ENCODE results near the gene IL1R2.

The IL1R2 gene

GRCh38 chr2:101983486-101983885 lies 8.3 kb upstream of the IL1R2 start:
- no peak for TF ChIP-seq POLR2A (IDR thresholded peaks at IDR 0.05; ENCODE audit: low read depth, low read length)
- DNase-seq (ENCODE audit: insufficient read length, low spot score) (no peak), FAIRE-seq (no peak)

- FAIRE-seq (no peak), DNase-seq (ENCODE audit: insufficient read length, low spot score) (no peak)
- no peak for TF ChIP-seq POLR2A (IDR thresholded peaks at IDR 0.05; ENCODE audit: low read depth, low read length)
These were observed 7.8 kb upstream of the IL1R2 start for GRCh38 chr2:101983928-101984327.

- no peak for DNase-seq (ENCODE audit: insufficient read length, low spot score)
- TF ChIP-seq POLR2A (IDR thresholded peaks at IDR 0.05; ENCODE audit: low read depth, low read length): no peak
- FAIRE-seq: no peak
These were observed 7.1 kb upstream of the IL1R2 start for GRCh38 chr2:101984656-101985055.

- FAIRE-seq: no peak
- DNase-seq (ENCODE audit: insufficient read length, low spot score): no peak
- TF ChIP-seq POLR2A (IDR thresholded peaks at IDR 0.05; ENCODE audit: low read depth, low read length): no peak
These were observed 6.5 kb upstream of the IL1R2 start for GRCh38 chr2:101985101-101985792.

- FAIRE-seq: no peak
- no peak for TF ChIP-seq POLR2A (IDR thresholded peaks at IDR 0.05; ENCODE audit: low read depth, low read length)
- no peak for DNase-seq (ENCODE audit: insufficient read length, low spot score)
These were observed 6.0 kb upstream of the IL1R2 start for GRCh38 chr2:101985793-101986164.

- FAIRE-seq (no peak), DNase-seq (ENCODE audit: insufficient read length, low spot score) (no peak)
- no peak for TF ChIP-seq POLR2A (IDR thresholded peaks at IDR 0.05; ENCODE audit: low read depth, low read length)
These were observed 5.4 kb upstream of the IL1R2 start for GRCh38 chr2:101986376-101986775.

GRCh38 chr2:101986804-101987740 lies 4.7 kb upstream of the IL1R2 start:
- DNase-seq (ENCODE audit: insufficient read length, low spot score) (no peak), FAIRE-seq (no peak)
- TF ChIP-seq POLR2A (IDR thresholded peaks at IDR 0.05; ENCODE audit: low read depth, low read length): no peak

GRCh38 chr2:101987832-101988231 lies 3.9 kb upstream of the IL1R2 start:
- TF ChIP-seq POLR2A (IDR thresholded peaks at IDR 0.05; ENCODE audit: low read depth, low read length): no peak
- DNase-seq (ENCODE audit: insufficient read length, low spot score): no peak
- no peak for FAIRE-seq

- FAIRE-seq (no peak), DNase-seq (ENCODE audit: insufficient read length, low spot score) (no peak)
- no peak for TF ChIP-seq POLR2A (IDR thresholded peaks at IDR 0.05; ENCODE audit: low read depth, low read length)
These were observed 3.2 kb upstream of the IL1R2 start for GRCh38 chr2:101988541-101988940.

GRCh38 chr2:101989740-101990460 lies 1.9 kb upstream of the IL1R2 start:
- DNase-seq (ENCODE audit: insufficient read length, low spot score) (no peak), FAIRE-seq (no peak)
- no peak for TF ChIP-seq POLR2A (IDR thresholded peaks at IDR 0.05; ENCODE audit: low read depth, low read length)

- no peak for TF ChIP-seq POLR2A (IDR thresholded peaks at IDR 0.05; ENCODE audit: low read depth, low read length)
- no peak for FAIRE-seq
- no peak for DNase-seq (ENCODE audit: insufficient read length, low spot score)
These were observed 2.0 kb downstream of the IL1R2 start for GRCh38 chr2:101993772-101994171.

- DNase-seq (ENCODE audit: insufficient read length, low spot score) (no peak), FAIRE-seq (no peak)
- no peak for TF ChIP-seq POLR2A (IDR thresholded peaks at IDR 0.05; ENCODE audit: low read depth, low read length)
These were observed 3.3 kb downstream of the IL1R2 start for GRCh38 chr2:101995019-101995418.

GRCh38 chr2:101995804-101996203 lies 4.0 kb downstream of the IL1R2 start:
- DNase-seq (ENCODE audit: insufficient read length, low spot score) (no peak), FAIRE-seq (no peak)
- TF ChIP-seq POLR2A (IDR thresholded peaks at IDR 0.05; ENCODE audit: low read depth, low read length): no peak

GRCh38 chr2:101998556-101998895 lies 6.8 kb downstream of the IL1R2 start:
- no peak for DNase-seq (ENCODE audit: insufficient read length, low spot score)
- no peak for TF ChIP-seq POLR2A (IDR thresholded peaks at IDR 0.05; ENCODE audit: low read depth, low read length)
- no peak for FAIRE-seq
